ENCODE measurements around the gene SYNJ2.

Gene SYNJ2

DNA sequence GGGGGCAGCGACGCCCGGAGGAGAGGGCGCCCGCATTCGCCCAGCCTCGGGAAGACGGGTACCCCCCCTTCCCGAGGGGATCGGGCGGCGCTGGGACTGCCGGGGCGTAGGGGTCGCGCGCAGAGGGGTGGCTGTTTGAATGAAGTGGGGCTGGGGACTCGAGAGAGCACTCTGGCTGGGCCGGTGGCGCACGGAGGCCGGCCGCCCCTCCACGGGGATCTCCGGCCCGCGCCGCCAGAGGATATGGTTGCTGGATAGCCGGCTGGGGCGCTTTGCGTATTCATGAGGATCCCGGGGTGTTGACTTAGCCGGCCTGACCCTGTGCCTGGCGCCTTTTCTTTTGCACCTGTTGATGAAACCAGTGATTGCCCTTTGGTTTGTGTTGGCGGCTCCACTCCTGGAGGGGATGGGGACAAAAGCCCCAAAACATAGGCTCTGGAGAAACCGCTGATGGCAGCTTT, 469 bp downstream of the SYNJ2 start:
- DNase-seq (ENCODE audit: low read depth): no peak

DNA sequence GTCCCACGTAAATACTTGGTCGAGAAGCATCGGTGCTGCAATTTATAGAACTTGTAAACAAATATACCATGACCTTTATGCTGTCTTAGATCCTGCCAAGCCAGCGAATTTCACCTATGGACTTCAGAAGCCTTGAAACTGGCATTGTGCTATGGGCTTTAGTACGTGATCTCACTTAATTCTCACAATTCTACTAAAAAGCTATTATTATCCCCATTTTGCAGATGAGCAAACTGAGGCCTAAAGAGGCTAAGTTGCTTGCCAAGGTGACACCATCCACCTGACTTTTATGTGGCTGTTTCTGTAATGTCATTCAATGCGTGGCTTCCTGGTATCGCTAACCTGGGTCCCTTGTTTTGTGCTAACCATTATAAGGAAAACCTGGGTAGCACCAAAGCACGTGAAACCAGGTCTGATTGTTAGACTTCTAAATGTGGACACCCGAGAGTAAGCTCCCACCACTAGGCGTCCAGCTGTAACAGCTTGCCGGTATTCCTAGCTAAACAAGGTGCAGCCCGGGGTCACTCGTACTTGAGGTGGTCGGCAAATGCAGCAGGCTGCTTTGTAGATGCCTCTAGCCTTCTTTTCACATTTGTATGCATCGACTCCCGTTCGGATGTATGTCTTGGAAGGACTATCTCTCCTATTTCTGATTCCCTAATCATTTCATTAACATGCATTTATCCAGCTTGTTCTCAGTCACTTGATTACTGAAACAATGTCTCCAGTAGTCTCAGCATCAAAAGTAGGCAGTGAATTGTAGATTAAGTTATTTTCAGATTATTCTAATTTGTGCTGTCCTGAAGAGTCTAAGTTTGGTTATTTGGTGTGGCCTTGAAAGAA, 1.1 kb downstream of the SYNJ2 start:
- DNase-seq (ENCODE audit: low read depth): no peak

DNA sequence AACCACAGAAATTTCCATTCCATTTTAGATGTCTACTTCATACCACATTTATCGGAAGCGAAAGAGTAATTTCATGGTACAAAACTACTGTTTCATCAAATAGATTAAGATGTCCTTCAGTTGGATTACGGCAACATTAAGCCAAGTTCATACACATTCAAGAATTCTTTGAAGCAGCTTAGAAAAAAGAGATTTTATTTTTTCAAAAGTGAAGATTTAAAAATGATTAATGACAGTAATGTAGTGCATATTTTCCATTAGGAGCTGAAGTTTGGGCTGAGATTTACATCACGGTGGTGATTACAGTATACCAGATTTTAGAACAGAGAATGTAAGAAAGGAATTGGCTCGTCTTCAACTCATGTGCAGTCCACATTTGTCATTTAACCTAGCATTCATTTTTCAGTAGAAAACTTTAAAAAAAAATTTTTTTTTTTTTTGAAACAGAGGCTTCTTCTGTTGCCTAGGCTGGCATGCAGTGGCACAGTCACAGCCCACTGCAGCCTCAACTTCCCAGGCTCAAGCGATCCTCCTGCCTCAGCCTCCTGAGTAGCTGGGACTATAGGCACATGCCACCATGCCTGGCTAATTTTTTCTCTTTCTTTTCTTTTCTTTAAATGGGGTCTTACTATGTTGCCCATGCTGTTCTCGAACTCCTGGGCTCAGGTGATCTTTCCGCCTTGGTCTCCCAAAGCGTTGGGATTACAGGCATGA, 1.9 kb downstream of the SYNJ2 start:
- DNase-seq (ENCODE audit: low read depth): no peak

DNA sequence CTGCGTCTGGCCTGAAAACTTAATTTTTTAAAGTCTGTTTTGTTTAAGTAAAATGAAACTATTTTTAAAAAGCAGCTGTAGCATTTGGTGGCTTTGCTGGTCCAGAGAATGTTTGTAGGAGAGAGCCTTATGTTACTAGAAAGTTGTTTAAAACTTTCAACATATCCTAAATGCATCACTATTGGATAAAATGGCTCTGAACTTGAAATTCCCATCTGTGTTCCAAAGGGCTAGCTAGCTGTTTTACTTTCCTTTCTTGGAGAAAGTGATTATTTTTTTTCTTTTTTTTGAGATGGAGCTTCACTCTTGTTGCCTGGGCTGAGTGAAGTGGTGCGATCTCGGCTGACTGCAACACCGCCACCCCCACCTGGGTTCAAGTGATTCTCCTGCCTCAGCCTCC, 2.5 kb downstream of the SYNJ2 start:
- DNase-seq (ENCODE audit: low read depth): no peak

DNA sequence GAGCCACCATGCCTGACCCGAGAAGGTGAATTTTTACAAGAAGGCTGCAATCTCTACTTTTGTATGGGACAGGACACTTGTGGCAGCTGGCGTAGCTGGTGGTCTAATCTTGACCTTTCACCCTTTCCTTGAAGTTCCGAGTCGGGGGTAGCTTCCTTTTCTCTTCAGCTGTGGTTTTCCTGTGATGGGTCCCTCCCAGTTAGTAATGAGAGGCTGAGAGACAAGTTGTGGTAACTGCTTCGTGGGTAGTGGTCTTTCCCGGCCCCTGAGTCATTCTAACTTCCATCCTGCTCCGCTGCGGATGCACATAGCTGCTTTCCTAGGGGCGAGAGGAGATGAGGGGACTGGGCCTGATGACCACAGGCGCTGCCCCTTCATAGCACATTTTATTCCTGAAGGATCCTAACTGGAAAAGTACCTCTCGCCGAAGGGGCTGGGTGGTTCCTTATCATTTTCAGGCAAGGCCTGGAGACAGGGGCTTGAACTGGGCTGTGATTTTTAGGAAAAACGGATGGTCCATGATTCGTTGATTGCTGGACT, 3.1 kb downstream of the SYNJ2 start:
- DNase-seq (ENCODE audit: low read depth): no peak

DNA sequence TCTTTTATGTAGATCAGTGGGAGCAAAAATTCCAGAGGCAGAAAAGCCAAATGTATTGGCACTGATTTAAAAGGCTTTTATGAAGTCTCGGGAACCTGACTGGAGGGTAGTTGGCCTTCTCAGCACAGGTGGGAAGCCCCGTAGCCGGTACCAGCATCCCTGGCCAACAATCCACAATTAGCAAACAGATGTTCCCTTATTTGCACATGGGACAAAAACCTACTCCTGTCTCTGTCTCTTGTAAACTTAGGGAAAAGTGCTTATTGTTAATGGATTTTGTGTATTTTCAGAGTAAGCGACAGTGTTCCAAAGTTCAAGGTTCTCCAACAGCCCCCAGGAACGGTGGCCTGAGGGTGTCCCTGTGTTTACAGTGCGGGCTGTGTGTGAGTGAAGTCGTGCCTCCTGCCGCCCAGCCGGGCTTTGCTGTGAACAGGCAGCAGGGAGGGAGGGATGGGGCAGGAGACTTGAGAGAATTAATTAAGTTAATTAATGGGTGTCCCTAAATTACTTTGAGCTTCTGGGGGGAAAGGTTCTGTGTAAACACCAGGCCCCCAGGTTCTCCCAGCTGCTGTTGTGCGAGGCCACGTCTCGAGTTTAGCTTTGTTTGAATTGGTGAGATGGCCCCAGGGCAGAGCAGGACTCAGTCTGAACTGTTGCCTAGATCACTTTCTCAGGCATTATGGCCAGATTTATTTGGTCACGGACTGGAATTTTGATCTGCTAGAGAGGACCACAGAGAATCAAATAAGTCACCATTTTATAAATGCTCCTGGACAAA, 3.9 kb downstream of the SYNJ2 start:
- no peak for DNase-seq (ENCODE audit: low read depth)

DNA sequence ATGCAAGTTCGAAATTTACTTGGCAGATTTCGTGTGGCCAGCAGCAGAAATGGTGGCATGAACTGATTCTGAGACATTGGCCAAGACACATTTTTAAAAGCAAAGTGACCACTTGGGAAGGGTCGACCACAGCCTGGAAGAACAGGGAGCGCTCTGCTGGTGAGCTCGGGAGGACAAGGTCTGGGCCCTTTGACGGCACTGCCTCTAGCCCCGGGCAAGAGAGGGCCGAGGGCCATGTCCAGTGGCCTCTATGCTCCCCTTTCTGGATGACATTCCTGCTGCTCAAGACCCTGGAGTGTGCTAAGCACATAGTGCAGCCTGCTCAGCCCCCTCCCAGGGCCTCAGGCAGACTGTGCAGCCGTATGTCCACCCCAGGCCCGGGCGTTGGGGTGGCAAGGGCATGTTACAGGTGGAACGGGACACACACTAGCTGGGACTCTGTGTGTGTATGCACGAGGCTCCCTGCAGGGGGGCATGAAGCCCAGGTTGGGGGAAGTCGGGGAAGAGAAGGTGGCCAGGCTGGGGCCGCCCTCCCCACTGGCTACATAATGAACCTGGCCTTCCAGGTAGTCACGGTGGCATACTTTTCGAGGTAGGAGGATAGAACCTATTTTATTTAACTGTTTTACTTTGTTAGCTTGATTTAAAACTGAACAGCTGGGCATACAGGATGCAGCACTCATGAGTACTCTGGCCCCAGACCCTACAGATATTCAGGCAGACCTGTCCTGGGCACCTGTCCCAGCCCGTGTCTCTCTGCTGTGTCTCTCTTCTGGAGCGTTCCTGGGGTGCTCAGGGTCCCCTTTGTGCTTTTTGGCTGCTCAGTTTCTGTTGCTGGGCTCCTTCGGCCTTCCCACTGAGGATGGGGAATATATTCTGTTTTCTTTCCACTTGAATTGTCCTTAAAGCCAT, 6.4 kb downstream of the SYNJ2 start:
- no peak for DNase-seq (ENCODE audit: low read depth)

DNA sequence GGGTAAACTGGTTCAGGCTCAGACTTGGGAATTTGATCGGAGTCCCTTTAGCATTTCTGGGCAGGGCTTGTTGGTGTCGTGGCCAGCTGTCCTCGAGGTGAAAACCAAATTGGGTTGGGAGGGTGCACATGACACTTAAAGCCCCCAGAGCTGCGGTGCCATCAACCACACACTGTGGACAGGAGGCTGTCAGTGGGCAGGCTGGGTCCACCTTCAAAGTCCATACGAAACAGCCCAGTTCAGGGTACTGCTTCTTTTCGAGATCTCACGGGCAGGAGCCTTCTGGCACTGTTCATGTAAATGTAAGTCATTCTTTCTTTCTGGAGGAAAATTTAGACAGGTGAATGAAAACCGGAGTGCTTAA, 7.0 kb downstream of the SYNJ2 start:
- no peak for DNase-seq (ENCODE audit: low read depth)

DNA sequence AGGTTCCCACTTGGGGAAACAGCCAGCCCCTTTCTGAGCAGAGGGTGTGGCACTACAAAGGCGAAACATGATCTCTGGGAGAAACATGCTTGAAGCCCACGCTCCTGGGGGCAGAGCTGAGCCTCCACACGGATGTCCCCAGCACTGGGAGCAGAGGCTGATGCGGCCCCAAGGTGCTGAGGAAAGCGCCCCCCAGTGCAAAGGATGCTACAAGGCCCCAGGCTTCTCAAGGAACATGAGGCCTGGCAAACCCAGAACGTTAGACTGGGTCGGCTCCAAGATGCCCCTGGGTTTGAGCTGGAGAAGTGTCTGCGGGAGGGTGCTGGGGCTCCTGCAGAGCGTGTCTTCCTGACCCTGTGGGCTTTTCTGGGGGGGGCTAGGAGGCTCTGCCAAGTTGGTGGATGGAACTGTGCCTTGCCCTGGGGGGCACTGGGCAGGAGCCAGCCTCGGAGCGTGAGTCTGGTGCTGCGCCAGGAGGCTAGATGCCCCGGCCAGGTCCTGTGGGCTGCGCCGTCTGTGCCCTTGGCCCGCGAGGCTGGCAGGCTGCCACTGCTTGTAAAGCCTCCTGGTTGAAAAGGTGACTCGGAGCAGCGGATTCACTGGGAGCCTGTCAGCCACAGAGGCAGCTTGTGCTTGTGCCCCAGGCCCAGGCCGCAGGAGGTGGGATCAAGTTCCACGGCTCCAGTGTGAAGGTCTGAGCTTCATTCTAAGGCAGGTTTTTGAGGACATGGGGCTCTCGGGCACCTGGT, 8.1 kb downstream of the SYNJ2 start:
- no peak for DNase-seq (ENCODE audit: low read depth)

DNA sequence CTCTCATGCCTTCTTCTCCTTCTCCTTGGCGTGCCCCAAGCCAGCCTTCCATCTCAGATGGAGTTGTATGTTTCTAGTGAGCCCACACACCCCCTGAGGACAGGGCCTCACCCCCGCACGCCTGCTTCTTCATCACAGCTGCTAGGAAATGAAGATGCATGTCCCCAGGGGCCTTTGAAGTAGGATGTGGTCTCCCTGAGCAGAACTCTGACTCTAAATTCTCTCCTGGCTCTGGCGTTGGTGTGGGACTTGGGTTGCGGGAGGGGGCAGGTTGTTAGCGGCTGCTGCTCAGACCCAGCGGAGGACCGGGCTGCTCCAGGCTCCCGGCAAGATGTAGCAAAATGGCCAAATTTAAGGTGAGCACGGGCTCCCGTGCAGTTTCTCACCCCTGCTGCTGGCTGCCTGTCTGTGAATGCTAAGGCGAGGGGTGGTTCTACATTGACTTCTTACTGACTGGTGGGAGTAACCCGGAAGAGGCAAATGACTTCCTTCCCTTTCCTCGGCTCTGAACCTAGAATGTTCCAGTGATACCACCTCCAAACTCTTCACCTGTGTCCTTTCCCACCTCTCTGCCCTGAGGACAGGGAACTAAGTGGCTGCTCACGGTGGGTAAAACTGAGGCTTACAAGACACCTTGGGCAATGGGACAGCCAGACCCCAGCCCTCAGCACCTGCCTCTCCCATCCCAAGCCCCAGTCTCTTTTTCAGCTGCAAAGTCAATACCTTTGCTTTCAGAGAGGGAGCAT, 8.8 kb downstream of the SYNJ2 start:
- no peak for DNase-seq (ENCODE audit: low read depth)

DNA sequence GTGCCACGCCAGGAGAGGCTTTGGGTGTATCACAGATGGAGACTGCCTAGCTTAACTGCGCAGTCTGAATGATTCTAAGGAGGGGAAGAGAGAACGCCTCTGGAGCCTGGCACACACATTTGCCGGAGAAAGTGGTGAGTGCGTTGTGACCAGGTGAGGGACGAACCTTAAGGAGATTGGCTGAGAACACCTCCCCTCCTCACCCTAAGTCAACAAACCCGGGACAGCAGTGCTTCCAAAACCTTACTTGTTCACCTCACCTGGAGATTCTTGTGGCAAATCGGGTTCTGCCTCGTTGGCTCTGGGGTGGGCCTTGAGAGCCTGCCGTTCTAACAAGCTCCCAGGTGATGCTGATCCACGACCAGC, 9.4 kb downstream of the SYNJ2 start:
- no peak for DNase-seq (ENCODE audit: low read depth)

DNA sequence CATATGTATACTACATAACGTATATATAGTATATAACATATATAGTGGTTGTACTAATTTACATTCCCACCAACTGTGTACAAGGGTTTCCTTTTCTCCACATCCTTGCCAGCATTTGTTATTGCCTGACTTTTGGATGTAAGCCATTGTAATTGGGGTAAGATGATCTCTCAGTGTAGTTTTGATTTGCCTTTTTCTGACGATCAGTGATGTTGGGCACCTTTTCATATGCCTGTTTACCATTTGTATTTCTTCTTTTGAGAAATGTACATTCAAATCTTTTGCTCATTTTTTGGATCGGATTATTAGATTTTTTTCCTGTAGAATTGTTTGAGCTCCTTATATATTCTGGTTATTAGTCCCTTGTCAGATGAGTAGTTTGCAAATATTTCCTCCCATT, 11.4 kb downstream of the SYNJ2 start:
- no peak for DNase-seq (ENCODE audit: low read depth)

DNA sequence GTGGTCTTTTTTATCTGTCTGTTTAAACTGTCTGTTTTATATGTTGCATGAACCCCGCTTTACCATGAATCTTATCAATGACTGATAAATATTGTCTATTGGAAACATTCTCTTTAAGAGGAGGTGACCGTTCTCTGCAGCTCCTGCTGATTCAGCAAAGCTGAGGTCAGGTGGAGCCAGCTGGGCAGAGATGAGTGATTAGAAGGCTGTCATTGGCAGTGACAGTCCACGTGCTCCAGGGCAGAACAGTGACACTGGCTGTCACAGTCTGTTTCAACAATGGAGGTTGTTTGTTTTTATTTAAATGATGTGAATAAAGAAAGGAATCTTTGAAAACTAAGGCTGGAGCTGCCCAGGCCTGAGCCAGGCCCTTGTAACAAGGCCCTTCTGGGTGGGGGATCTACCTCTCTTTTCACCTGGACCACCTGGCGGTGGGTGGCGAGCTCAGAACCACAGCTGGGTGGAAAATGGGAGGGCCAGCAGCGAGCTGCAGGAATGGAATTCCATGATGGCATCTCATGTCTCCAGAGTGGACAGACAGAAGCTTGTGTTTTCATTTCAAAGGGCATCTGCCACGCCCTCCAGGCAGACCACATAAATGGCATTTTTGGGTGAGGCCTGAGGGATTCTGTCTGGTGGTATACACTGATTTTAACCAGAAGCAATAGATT, 12.6 kb downstream of the SYNJ2 start:
- DNase-seq (ENCODE audit: low read depth): no peak

DNA sequence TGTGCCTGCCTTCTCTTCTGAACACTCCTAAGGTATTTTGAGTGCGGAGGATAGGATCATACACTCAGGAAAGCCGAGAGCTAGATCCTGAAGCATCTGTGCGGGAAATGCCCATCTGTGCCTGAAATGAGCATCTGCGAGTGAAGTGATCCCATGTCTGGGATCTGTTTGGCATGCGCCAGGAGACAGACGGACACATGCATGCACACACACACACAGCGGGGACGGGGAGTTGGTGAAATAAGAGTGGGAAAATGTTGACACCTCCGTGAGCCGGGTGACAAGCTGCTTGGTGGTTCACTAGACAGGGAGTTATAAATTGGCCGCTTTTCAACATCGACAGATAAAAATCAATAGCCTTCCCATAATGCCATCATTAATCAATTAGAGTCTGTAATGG, 13.8 kb downstream of the SYNJ2 start:
- no peak for DNase-seq (ENCODE audit: low read depth)

DNA sequence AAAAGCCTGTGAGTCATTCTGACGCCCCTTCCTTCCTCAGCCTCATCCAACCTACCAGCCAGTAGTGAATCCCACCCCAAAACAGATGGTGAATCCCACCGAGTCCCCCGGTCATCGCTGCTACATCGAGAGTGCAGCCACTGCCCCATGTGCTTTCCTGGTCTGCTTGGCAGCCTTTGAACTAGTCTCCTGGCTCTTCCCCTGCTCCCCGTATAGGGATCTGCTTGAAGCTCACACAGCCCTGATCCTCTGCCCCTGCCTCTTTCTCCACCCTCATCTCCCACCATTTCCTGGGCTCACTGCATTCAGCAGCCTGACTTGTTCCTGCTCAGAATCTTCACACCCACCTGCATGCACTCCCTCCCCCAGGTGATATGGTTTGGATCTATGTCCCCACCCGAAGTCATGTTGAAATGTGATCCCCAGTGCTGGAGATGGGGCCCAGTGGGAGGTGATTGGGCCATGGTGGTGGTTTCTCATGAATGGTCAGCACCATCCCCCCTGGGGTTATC, 14.6 kb downstream of the SYNJ2 start:
- no peak for DNase-seq (ENCODE audit: low read depth)

DNA sequence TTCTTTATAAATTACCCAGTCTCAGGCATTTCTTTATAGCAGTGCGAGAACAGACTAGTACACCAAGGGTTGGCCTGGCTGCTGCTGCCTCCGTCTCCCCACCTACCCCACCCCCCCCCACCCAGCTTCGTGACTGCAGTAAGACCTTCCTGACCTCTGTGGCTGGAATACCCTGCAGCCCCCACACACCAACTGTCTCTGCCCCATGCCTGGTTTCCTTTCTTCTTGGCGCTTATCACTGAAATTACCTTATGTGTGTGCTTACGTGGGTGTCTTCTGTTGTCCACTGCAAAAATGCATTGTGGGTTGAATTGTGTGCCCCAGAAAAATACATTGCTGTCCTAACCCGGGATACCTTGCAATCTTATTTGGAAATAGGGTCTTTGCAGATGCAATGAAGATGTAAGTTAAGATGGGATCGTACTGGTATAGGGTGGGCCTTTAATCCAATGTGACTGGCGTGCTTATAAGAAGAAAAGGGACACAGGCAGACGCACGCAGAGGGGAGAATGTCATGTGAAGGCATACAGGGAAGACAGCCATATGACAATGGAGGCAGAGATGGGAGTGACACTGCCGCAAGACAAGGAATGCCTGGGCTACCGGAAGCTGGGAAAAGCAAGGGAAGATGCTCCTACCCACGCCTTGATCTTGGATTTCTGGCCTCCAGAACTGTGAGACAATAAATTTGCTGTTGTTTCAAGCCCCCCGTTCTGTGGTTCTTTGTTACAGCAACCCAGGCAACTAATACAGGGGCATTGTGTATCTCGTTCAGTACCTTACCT, 15.4 kb downstream of the SYNJ2 start:
- no peak for DNase-seq (ENCODE audit: low read depth)

DNA sequence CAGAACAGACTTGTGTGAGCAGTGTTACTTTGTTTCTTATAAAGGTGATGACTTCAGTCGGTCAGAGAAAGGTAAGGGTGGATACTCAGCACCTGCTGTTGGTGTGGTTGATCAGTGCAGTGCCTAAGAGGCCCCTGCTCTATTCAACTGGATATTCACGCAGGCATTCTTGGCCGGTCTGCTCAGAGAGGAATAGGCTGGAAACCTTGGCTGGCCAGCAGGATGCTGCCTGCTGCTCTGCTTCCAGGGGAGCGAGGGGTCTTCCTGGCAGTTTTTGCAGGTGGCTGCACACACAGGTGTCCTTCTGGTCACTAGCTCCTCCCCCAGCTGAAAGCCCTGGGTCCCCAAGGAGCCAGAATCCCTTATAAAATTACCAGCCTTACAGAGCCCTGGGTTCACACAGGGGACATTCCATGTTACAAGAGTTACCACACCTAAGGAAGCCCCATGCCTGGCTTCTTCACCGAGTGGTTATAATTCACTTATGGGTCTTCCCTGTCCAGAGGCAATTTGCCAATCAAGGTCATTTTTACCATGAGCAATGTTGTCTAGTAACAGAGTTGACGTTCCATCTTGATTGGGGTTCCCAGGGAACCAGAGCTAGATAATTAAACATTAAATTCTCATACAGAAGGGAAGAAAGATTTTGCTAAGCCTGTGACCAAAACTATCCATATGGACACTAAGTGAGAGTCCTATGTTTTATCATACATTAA, 16.4 kb downstream of the SYNJ2 start:
- DNase-seq (ENCODE audit: low read depth): no peak

DNA sequence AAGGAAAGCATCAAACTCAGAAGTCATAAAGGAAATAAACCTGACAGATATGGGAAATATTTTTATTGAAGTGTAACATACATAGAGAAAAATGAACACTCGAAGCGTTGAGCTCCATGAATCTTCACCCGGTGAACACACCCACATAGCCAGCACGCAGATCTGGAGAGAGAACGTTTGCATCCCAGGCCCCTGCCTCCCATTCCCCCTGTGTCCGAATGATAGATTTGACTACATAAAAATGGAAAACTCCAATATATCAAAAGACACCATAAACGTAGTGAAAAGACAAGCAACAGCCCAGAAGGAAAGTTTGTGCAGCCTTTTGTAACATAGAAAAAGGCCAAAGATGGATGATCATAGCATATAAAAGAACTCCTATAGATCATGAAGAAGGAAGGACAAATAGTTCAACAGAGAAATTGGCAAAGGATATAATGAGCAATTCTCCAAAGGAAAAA, 17.1 kb downstream of the SYNJ2 start:
- no peak for DNase-seq (ENCODE audit: low read depth)
